ENCODE results near the gene ZNF599.

ZNF599 gene

DNA sequence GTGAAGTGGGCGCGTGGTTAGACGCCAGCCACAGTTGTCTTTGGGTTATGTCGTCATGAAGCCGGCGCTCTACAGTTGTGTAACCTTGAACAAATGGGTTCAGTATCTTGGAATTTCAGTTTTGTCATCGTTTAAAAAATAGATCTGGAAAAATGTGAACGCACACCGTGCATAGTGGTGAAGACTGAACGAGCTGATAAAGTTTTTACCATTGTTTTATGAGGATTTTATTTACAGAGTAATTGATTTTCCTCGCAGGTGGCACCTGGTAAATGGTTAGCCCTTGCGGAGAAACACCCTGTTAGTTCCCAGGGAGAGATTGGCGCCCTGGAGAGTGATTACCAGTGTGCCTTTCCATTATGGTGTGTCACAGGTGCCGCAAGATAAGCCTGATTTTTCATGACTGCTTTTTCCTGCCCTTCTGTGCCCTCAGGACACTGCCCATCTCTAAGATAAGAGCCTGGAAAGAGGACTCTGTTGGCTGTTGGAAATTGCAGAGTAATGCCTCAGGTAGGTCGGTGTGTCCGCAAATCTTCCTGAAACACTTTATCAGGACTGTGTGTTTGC, 38.4 kb downstream of the ZNF599 start:
- DNase-seq, result no peak

DNA sequence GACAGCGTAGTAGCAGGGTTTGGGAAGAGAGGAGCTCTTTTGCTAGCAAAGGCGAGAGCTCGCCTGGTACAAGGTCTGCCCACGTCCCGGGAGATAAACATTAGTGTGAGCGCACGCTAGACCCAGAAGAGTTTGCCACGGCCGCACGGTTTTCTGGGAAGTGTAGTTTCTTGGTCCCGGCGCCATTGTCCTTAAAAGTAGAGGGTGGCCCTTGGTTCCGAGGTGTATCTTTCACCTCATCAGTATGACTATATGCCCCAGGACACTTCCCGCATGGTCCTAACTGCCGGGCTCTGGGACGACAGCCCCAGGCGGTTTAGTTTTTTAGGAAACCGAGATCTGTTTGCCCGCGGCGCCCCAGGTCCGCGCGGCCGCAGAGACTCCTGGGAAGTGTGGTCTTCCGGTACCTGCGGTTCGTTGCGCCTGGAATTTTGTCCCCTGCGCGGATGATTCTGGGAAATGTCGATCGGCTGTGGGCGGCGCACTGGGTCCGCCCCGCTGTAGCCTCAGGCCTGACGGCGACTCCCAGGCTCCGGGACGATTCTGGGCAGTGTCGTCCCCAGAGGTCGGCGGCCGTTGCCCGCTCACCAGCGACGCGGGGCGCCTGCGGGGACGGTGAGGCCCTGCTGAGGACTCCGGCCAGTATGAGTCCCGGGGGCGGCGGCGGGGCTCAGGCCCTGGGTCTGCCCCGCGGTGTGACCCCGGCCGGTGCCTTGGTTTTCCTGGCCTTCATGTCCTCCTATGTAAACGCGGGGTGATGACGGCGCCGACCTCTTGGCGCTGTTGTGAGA, 39.1 kb downstream of the ZNF599 start, which contains the start of gene ZNF181:
ZNF181 (plus strand) TSS at position 498 of the 791 bp plus-strand sequence. CDS start 795 bp downstream, outside the sequence.
- DNase-seq, result peak; percentile 71

DNA sequence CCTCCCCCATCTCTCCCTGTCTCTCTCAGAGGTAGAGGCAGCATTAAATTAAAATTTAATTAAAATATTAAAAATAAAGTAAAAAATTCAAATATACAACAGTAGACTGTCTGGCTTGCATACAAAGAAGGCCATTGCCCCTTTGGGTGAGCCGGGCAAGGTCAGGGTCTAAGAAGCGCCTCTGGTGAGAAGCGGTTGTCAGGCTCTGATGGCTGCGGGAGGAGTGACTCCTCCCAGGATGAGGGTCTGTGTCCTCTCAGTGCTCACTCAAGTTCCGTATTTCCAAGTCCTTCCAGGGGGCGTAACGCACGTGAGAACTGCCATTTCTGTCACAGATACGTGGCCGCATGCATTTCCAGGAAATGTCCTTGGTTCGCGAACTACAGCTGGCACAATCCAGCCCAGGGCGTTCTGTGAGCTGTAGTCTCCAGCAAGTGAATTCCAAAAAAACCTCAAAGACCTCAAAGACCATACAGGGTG, 39.7 kb downstream of the ZNF599 start:
- no peak for DNase-seq

DNA sequence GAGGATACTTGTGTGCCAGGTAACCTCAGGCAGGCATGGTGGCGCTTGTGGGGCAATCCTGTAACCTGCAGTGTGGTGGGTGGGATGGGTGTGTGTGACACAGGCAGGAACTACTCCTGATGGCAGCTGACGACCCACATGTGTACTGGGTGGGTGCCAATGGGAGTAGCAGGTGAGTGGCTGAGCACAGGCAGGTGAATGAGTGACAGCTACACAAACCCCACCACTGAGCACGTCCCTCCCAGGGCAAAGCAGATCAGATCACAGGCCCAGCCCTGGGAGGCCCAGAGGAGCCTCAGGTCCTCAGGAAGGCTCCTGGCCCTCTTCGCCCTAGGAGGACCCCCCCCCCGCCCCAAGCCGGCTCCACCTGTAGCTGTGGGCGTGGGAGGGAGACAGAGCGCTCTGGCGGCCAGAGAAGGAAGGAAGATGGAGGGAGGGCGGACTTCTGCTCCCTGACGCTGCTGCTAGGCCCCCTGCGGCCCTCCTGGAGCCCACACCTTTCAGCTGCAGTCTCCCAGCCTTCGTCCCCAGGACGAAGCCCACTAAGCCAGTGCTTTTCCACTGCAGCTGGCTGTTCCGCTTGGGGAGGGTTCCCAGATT, 40.3 kb downstream of the ZNF599 start:
- no peak for DNase-seq

DNA sequence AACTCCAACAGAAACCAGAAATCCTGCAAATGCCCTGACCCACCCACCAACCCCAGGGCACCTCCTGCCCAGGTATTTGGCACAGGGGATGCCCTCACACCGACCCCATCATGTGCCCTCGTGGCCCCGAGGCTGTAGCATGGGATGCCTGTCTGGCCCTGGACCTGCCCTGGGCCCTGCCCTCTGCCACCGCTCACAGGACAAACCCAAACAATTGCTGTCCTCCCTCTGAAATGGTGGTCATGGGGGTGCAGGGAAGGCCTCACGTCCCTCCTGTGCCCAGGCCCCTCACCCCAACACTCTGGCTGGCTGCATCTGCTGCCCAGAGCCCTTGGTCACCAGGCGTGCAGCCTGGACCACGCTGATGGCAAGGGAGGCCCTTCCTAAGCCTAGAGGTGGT, 41.1 kb downstream of the ZNF599 start:
- no peak for DNase-seq

DNA sequence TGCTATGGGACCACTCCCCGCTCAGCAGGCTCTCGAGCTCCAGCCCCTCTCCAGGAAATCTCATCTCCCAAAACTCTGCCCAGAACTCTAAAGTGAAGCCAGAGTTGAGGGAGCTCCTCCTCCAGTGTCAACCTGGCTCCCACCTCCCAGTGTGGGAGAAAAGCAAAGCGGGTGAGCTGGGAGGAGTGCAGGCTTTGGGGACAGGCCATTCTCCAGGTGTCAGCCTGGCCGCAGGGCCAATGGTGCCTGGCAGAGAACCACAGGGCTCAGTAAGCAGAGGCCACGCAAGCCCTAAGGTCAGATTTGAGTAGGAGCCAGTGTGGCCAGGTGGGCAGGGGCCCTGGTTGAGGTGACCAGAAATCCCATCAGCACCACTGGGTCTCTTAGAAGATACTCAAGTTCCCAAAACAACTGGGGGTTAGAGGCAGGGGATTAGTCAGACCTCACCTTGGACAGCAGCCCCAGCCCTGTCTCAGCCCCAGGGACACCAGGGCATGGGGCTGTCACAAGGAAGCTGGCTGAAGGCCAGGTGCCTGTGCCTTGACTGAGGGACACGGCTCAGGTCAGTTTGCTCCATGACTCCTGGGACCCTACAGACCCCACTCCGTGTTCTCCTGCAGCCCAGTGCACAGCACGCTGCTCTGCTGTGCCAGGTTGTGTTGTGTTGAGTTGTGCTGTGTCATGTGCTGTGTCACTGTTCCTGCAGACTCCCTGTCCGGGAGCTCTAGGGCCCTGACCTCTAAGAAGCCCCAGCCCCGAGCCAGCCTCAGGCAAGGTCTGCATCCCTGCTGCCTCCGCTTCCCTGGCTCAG, 41.8 kb downstream of the ZNF599 start:
- DNase-seq, result no peak

DNA sequence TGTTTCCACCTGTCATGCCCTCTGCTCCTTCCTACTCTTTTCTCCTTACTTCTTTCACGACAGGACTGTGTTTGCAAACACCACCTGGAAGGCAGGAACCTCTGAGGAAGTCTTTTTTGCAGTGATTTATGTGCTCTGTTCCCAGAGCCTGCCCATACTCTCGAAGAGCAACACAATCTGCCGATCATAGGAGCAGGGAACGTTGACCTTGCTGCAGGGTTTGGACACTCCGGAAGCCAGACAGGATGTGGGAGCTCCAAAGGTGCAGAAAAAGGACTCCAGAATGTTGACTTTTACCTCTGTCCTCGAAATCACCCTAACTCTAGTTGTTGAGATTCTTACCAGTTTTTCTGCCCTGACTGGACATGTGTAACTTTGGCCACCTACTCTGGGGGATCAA, 47.6 kb downstream of the ZNF599 start:
- DNase-seq, result no peak

DNA sequence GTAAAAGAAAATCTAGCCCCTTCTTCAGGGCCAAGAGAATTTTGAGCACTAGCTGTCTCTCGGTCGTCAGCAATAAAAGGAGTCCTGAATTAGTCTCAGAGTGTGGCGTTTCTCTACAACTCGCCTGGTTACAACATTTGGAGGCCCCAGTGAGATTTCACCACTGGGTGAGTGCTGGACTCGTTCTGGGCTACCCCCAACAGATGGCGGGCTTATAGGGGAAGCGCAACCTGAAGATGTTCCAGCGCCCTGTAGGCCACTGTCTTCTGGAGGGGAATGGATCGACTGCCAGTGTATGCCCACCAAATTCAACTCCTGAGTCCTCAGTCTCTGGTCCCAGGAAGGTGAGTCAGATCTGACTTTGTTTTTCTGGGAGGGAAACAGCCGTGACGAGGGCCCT, 50.7 kb downstream of the ZNF599 start:
- no peak for DNase-seq

DNA sequence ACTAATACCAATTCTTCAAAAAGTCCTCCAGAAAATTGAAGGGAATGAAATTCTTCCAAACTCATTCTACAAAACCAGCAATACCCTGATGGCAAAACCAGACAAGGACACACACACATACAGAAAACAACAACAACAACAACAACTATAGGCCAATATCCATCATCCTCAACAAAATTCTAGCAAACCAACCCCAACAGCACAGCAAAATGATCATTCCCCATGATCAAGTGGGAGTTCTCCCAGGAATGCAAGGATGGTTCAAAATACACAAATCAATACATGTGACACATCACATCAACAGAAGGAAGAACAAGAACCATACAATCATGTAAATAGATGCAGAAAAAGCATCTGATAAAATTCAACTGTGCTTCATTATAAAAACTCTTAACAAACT, 57.7 kb downstream of the ZNF599 start:
- DNase-seq, result no peak

DNA sequence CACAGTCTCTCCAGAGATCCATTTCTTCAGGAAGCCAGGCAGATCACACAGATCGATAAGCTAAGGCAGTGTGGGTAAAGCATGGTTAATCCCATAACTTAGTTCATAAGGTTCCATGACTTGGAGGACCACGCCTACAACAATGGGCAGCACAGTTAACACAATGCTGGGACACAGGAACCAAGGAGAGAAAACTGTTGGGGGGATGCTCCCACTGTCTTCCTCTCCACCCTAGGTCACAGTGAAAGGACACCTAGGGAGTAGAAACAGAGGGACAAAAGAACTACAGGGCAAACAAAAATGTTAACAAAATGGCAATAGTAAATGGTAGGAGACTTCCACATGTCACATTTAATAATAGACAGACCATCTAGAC, 59.8 kb downstream of the ZNF599 start:
- no peak for DNase-seq

DNA sequence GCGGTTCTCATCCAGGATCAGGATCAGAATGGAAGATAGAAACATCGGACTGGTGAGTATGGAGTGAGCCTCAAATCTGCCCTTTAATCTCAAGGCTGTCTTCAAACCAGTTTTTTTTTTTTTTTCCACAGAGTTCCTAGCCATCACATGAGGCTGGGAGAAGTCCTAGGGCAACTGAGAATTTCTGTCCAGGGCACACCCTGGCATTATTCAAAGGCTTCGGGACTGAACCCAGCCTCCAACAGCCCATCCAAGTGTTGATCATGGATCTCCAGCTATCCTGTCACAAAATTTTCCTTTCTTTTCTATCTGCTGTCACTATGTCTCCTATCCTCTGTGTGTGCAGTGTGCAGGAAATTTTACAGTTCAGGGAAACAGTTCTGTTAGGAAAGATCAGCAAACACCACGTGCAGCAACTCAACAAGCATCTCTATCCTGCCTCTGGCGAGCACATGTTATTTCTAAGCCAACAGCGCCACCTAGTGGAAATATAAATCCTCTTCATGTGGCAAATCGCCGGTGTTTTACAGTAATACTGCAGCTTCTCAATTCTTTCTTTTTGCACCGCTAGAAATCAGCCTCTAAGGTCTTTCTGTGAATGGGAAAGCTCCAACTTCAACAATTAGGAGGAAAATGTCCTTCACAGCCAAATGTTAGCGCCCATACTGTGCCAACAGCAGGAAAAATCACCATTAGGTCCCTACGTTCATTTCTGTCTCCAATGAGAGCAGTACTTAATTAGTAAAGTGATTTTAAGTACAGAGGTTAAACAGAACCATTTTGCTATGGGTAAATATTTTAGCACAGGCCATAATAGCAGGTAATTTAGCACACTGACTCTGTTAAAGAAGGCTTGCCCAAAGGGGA, 60.4 kb downstream of the ZNF599 start:
- DNase-seq, result peak; percentile 50

DNA sequence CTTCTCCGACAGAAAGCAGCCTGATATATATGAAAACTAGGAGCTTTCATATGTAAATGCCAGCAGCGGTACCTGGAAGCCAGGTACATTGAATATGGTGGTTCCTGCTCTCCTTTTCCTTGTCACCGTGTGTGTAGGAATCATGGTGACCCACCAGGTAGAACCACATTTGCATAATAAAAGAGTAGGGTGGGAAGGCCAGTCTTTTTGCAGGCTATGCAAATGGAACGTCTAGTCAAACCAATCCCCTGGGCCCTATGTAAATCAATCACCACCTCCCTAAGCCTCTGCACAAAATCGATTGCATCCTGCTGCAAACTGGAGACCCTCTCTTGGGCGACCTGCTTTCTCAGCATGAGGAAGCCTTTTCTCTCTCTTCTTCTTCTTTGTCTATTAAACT, 61.1 kb downstream of the ZNF599 start:
- no peak for DNase-seq

Measured in activated gamma-delta T cell treated with Interleukin-2 at 50 U/mL for 16 hours (primary cell).